ENCODE data around the gene PCDHA1. TPM values are rescaled to one million over a fixed set of nuclear protein-coding genes. Genes with fewer than 3 reads are reported as not detected.
A peak's percentile ranks its signal among the peaks of the same experiment; 100 is the strongest.

Gene PCDHA1
- total and polyA plus RNA-seq, 2 donors (not counting 3 experiments of a cell fraction or from before 2014, with no cell fraction given) = 0.04 TPM; not detected in 1

GRCh38 chr5:140978983-140979382, 193.0 kb downstream of the PCDHA1 start:
- Histone ChIP-seq H4K20me1 (replicated peaks; ENCODE audit: control insufficient read depth, extremely low read depth, insufficient read depth, low read length) (no peaks in the 10 kb centered on the region), H3K27me3 (ENCODE audit: control insufficient read depth in 2 of 2, insufficient read depth in 2 of 2, low read length in 2 of 2) (no peaks in the 10 kb centered on the region), H3K4me3 (replicated peaks in 1 of 3; ENCODE audit: insufficient read depth in 1 of 3, low read depth in 1 of 3, low read length in 3 of 3) (no peak overlapping the region), H3K36me3 (ENCODE audit: control insufficient read depth in 2 of 2, extremely low read depth in 1 of 2, insufficient read depth in 2 of 2, low read length in 2 of 2) (no peaks in the 10 kb centered on the region), H3K4me1 (ENCODE audit: control insufficient read depth, extremely low read depth, insufficient read depth, low read length) (peaks cover 21% of the 10 kb centered on the region), H3K9me3 (replicated peaks; ENCODE audit: control insufficient read depth, insufficient read depth, low read length) (no peaks in the 10 kb centered on the region), H3K4me2 (ENCODE audit: insufficient read depth, low read length) (no peak overlapping the region), H3K9ac (replicated peaks; ENCODE audit: extremely low read depth, insufficient read depth, low read length) (no peak overlapping the region), H3K27ac (ENCODE audit: insufficient read depth, low read depth, low read length) (no peak overlapping the region), H2AFZ (ENCODE audit: low read depth, low read length) (no peak overlapping the region), H3K79me2 (ENCODE audit: control insufficient read depth, insufficient read depth, low read length) (no peaks in the 10 kb centered on the region), H3K9me1 (replicated peaks; ENCODE audit: control insufficient read depth, extremely low read depth, insufficient read depth, low read length) (no peaks in the 10 kb centered on the region)
- POLR2A ChIA-PET = no interaction called here
- CTCF ChIA-PET = no interaction called here
- dilution Hi-C loops (cut with MboI; ENCODE audit: extremely low pct_ligation_motif_present, low sequenced_read_pairs) = no loop called here
- intact Hi-C loops (cut with micrococcal nuclease) = no loop called here
- FAIRE-seq = no peak
- no TSS peak for BruUV-seq (replicated peaks)
- DNase-seq (ENCODE audit: low read depth, low spot score) = peak; percentile 2
- TF ChIP-seq EZH2 (IDR thresholded peaks at IDR 0.05; ENCODE audit: borderline replicate concordance, low read depth, low read length, severe bottlenecking) = no peak

GRCh38 chr5:140982083-140982716, 196.3 kb downstream of the PCDHA1 start:
- ChIA-PET POLR2A (no interaction called here), CTCF (no interaction called here)
- H3K9me3 ChIP-seq (replicated peaks; ENCODE audit: control insufficient read depth, insufficient read depth, low read length) = no peaks in the 10 kb centered on the region
- H3K4me2 ChIP-seq (ENCODE audit: insufficient read depth, low read length) = no peak overlapping the region
- H3K4me3 ChIP-seq (replicated peaks in 1 of 3; ENCODE audit: insufficient read depth in 1 of 3, low read depth in 1 of 3, low read length in 3 of 3) = no peak overlapping the region
- peaks cover 15% of the 10 kb centered on the region for H3K4me1 ChIP-seq (ENCODE audit: control insufficient read depth, extremely low read depth, insufficient read depth, low read length)
- no peaks in the 10 kb centered on the region for H3K27me3 ChIP-seq (ENCODE audit: control insufficient read depth in 2 of 2, insufficient read depth in 2 of 2, low read length in 2 of 2)
- DNase-seq (ENCODE audit: low read depth, low spot score) = no peak
- H4K20me1 ChIP-seq (replicated peaks; ENCODE audit: control insufficient read depth, extremely low read depth, insufficient read depth, low read length) = no peaks in the 10 kb centered on the region
- FAIRE-seq = no peak
- dilution Hi-C loops (cut with MboI; ENCODE audit: extremely low pct_ligation_motif_present, low sequenced_read_pairs) = no loop called here
- H2AFZ ChIP-seq (ENCODE audit: low read depth, low read length) = no peak overlapping the region
- H3K79me2 ChIP-seq (ENCODE audit: control insufficient read depth, insufficient read depth, low read length) = no peaks in the 10 kb centered on the region
- H3K36me3 ChIP-seq (ENCODE audit: control insufficient read depth in 2 of 2, extremely low read depth in 1 of 2, insufficient read depth in 2 of 2, low read length in 2 of 2) = no peaks in the 10 kb centered on the region
- no TSS peak for BruUV-seq (replicated peaks)
- no peak overlapping the region for H3K27ac ChIP-seq (ENCODE audit: insufficient read depth, low read depth, low read length)
- intact Hi-C loops (cut with micrococcal nuclease) = no loop called here
- no peak for TF ChIP-seq POLR2A (IDR thresholded peaks at IDR 0.05; ENCODE audit: low read depth, low read length)
- no peak for TF ChIP-seq CTCF (IDR thresholded peaks at IDR 0.05; ENCODE audit: extremely low read depth in 1 of 2, insufficient read depth in 1 of 2, low read depth in 1 of 2, low read length in 2 of 2)
- TF ChIP-seq JUN (IDR thresholded peaks at IDR 0.05; ENCODE audit: borderline replicate concordance, insufficient read depth, insufficient read length, low read depth) = no peak
- no peak for TF ChIP-seq MYC (IDR thresholded peaks at IDR 0.05; ENCODE audit: low read depth, low read length)
- no peak for TF ChIP-seq POLR2AphosphoS5 (IDR thresholded peaks at IDR 0.05; ENCODE audit: insufficient read depth, low read depth, low read length)
- TF ChIP-seq EZH2 (IDR thresholded peaks at IDR 0.05; ENCODE audit: borderline replicate concordance, low read depth, low read length, severe bottlenecking) = no peak
- no peak for TF ChIP-seq GATA2 (IDR thresholded peaks at IDR 0.05; ENCODE audit: insufficient read depth, insufficient read length, low read depth, low read length)
- TF ChIP-seq MAX (IDR thresholded peaks at IDR 0.05; ENCODE audit: insufficient read depth, insufficient read length) = no peak
- TF ChIP-seq FOS (IDR thresholded peaks at IDR 0.05; ENCODE audit: borderline replicate concordance, insufficient read depth, low read length) = no peak
- H3K9ac ChIP-seq (replicated peaks; ENCODE audit: extremely low read depth, insufficient read depth, low read length) = no peak overlapping the region
- H3K9me1 ChIP-seq (replicated peaks; ENCODE audit: control insufficient read depth, extremely low read depth, insufficient read depth, low read length) = no peaks in the 10 kb centered on the region
